Bronchial epithelial cell (primary cell): ENCODE results near the gene BIRC6. TPM values are rescaled to one million over a fixed set of nuclear protein-coding genes. Genes with fewer than 3 reads are reported as not detected.
"Not testable (repeated sequence)": the region's sequence is repeated elsewhere in the genome, so short reads cannot be mapped to it uniquely, and the experiment has no call there.

Experiments
- DNase-seq: peaks from one replicate; pipeline ENCODE4 v3.0.0-alpha.2; 2010; ENCODE audit warnings: low read depth
- FAIRE-seq: peaks from 2 replicates; lab custom pipeline; 2011; peaks lifted over from hg19 to GRCh38; lab: Jason Lieb, UNC
- H3K27me3 ChIP-seq: 2 replicates; pipeline ENCODE4 v1.5.1; 2011; ENCODE audit warnings: low read length; ENCODE audit not compliant: control insufficient read depth, insufficient read depth
- H3K36me3 ChIP-seq: 2 replicates; pipeline ENCODE4 v1.5.1; 2011; ENCODE audit warnings: low read length; ENCODE audit not compliant: control insufficient read depth, insufficient read depth
- H3K4me3 ChIP-seq: 2 replicates; pipeline ENCODE4 v1.5.1; 2011; ENCODE audit warnings: mild to moderate bottlenecking, low read depth, low read length, control low read depth
- total RNA-seq: library from RNA; depleted of rRNA; stranded (reverse); fragments of >200 nt; gene quantifications from 2 replicates; pipeline ENCODE4 v1.2.1, GENCODE V29; 2014
- TF ChIP-seq, protein P1 (sequence below): IDR thresholded peaks from 2 replicates; pipeline ENCODE4 v1.5.1; 2011; ENCODE audit warnings: mild to moderate bottlenecking, moderate library complexity, low read length, control low read depth, inconsistent platforms; ENCODE audit not compliant: insufficient read depth, severe bottlenecking

Gene BIRC6
- total RNA-seq, 1 donor from 2014 or later: 119 TPM

DNA sequence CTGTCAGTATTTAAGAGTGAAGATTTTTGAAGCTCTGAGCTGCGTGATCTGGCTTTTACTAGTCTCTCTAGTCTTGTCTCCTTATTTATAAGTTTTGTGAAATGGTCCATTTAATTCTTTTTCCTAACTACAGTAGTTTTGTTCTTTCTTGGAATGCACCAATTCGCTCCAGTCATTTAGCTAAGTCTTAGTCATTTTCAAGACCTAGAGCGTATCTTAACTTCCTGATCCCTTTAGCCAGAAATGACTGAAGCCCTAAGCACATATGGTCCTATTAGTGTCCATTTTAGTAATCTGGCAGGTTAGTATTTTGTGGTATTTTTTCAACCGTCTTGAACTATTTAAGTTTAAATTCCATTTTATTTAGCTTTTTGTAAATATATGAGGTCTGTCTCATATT, 3.6 kb downstream of the BIRC6 start:
- no peak for DNase-seq
- TF ChIP-seq, protein P1, sequence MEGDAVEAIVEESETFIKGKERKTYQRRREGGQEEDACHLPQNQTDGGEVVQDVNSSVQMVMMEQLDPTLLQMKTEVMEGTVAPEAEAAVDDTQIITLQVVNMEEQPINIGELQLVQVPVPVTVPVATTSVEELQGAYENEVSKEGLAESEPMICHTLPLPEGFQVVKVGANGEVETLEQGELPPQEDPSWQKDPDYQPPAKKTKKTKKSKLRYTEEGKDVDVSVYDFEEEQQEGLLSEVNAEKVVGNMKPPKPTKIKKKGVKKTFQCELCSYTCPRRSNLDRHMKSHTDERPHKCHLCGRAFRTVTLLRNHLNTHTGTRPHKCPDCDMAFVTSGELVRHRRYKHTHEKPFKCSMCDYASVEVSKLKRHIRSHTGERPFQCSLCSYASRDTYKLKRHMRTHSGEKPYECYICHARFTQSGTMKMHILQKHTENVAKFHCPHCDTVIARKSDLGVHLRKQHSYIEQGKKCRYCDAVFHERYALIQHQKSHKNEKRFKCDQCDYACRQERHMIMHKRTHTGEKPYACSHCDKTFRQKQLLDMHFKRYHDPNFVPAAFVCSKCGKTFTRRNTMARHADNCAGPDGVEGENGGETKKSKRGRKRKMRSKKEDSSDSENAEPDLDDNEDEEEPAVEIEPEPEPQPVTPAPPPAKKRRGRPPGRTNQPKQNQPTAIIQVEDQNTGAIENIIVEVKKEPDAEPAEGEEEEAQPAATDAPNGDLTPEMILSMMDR: no peak
- no peak for FAIRE-seq

DNA sequence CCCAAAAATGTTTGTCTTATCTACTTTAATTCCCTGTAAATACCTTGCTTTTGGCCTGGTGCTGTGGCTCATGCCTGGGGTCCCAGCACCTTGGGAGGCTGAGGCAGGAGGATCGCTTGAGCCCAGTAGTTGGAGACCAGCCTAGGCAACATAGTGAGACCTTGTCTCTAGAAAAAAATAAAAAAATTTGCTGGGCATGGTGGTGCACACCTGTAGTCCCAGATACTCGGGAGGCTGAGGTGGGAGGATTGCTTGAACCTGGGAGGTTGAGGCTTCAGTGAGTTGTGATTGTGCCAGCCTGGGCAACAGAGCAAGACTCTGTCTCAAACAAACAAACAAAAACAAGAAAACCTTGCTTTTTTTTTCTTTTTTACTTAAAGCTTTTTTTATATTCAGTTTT, 6.2 kb downstream of the BIRC6 start:
- not testable (repeated sequence) for DNase-seq, H3K27me3 ChIP-seq, H3K36me3 ChIP-seq, H3K4me3 ChIP-seq, FAIRE-seq

More for the DNA sequence above, 3.6 kb downstream of the BIRC6 start:
- H3K4me3 ChIP-seq: no peak overlapping the region
- no peaks in the 10 kb centered on the region for H3K36me3 ChIP-seq
- no peaks in the 10 kb centered on the region for H3K27me3 ChIP-seq

DNA sequence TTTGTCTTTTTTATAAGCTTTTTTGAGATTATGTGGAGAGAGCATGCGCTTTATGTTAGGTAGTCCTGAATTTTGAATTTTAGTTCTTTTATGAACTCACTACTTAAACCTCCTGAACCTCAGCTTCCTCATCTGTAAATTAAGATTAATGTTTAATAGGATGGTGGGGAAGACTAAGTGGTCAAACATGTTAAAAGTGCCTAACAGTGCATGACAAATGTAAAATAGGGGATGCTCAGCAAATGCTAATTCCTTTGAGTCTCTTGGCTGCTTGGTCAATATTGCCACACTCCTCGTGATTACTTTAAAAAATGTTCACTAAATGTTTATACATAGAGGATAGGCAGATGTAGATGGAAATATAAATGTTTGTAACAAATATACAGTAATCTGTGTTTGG, 6.8 kb downstream of the BIRC6 start:
- FAIRE-seq: no peak
- Histone ChIP-seq H3K4me3 (no peak overlapping the region), H3K27me3 (no peaks in the 10 kb centered on the region), H3K36me3 (no peaks in the 10 kb centered on the region)
- no peak for DNase-seq
- TF ChIP-seq, protein P1: no peak

DNA sequence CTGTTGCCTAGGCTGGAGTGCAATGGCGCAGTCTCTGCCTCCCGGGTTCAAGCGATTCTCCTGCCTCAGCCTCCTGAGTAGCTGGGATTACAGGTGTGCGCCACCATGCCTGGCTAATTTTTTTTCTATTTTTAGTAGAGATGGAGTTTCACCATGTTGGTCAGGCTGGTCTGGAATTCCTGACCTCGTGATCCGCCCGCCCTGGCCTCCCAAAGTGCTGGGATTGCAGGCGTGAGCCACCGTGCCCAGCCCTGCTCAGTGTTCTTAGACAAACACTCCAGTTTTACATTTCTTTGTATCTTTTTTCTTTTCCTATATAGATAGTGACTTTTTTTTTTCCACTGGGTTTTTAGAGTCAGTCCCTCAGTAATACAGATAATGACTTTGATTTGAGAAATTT, 7.5 kb downstream of the BIRC6 start:
- not testable (repeated sequence) for H3K4me3 ChIP-seq, FAIRE-seq, H3K27me3 ChIP-seq, H3K36me3 ChIP-seq, DNase-seq

DNA sequence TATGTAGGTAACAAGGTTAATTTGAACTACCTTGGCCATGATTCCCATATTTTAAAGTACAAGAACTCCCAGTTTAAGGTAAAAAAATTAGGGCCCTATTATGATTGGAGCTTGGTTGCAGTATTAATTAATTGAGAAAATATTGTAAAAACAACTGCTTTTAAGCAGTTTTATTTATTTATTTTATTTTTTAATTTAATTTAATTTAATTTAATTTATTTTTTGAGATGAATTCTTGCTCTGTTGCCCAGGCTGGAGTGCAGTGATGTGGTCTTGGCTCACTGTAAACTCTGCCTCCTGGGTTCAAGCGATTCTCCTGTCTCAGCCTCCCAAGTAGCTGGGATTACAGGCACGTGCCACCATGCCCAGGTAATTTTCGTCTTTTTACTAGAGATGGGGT, 8.9 kb downstream of the BIRC6 start:
- H3K36me3 ChIP-seq, H3K27me3 ChIP-seq, H3K4me3 ChIP-seq, FAIRE-seq, DNase-seq: not testable (repeated sequence)

DNA sequence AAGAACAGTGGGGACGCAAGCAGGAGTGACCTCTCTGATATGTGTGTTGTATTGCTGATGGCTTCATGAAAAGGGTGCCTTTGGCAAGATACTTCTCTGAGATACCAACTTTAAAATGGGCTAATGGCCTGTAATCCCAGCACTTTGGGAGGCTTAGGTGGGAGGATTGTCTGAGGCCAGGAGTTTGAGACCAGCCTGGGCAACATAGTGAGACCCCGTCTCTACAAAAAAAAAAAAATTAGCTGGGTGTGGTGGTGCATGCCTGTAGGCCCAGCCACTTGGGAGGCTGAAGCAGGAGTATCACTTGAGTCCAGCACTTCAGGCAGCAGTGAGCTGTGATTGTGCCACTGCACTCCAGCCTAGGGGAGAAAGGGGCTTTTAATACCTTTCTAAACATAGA, 9.8 kb downstream of the BIRC6 start:
- Histone ChIP-seq H3K4me3 (no peak overlapping the region), H3K27me3 (no peaks in the 10 kb centered on the region), H3K36me3 (no peaks in the 10 kb centered on the region)
- no peak for FAIRE-seq
- TF ChIP-seq, protein P1: no peak
- DNase-seq: no peak

DNA sequence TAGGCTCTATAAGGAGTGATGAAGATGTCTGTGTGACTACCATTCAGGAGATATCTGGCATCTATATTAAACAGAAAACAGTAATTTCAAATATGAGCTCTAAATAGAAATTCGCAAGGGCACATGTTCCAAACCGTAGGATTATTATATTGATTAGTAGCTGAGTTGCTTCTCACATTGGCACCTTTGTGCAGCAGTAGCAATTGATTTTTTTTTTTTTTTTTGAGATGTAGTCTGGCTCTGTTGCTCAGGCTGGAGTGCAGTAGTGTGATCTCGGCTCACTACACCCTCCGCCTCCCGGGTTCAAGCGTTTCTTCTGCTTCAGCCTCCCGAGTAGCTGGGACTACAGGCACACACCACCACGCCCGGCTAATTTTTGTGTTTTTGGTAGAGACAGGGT, 12.4 kb downstream of the BIRC6 start:
- no peaks in the 10 kb centered on the region for H3K36me3 ChIP-seq
- DNase-seq (no peak), FAIRE-seq (no peak)
- no peaks in the 10 kb centered on the region for H3K27me3 ChIP-seq
- TF ChIP-seq, protein P1: no peak
- H3K4me3 ChIP-seq: no peak overlapping the region

DNA sequence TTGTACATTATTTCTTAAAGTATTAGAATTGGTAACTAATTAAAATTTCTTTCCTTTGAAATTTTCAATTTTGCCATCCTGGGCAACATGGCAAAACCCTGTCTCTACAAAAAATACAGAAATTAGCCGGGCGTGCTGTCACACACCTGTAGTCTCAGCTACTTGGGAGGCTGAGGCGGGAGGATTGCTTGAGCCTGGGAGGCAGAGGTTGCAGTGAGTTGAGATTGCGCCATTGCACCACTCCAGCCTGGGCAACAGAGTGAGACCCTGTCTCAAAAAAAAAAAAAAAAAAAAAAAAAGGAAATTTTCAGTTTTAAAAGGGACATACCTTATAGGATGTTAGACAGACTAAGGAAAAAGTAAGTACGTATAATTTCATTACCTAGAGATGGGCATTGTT, 14.1 kb downstream of the BIRC6 start:
- H3K27me3 ChIP-seq, H3K36me3 ChIP-seq, DNase-seq, FAIRE-seq, H3K4me3 ChIP-seq: not testable (repeated sequence)
